Upper lobe of left lung (tissue), 4 donors: ENCODE results near the gene RPRD1B.

Experiments used
- POLR2A ChIP-seq, 4 donors: fragments of 450-650 bp; IDR thresholded peaks; one replicate each; pipeline ENCODE4 v1.5.1; 2016 to 2017; ENCODE audit warnings: antibody characterized with exemption in 4 of 4, mild to moderate bottlenecking in 2 of 4
- TF ChIP-seq, protein P1 (sequence below), 6 experiments: fragments of 450-650 bp in 4 of 6; fragments of 200-600 bp in 2 of 6; sonication (generic) in 2 of 6; IDR thresholded peaks; one replicate each; pipeline ENCODE4 v1.5.1; 2016 to 2019; ENCODE audit warnings: antibody characterized with exemption in 6 of 6

DNA sequence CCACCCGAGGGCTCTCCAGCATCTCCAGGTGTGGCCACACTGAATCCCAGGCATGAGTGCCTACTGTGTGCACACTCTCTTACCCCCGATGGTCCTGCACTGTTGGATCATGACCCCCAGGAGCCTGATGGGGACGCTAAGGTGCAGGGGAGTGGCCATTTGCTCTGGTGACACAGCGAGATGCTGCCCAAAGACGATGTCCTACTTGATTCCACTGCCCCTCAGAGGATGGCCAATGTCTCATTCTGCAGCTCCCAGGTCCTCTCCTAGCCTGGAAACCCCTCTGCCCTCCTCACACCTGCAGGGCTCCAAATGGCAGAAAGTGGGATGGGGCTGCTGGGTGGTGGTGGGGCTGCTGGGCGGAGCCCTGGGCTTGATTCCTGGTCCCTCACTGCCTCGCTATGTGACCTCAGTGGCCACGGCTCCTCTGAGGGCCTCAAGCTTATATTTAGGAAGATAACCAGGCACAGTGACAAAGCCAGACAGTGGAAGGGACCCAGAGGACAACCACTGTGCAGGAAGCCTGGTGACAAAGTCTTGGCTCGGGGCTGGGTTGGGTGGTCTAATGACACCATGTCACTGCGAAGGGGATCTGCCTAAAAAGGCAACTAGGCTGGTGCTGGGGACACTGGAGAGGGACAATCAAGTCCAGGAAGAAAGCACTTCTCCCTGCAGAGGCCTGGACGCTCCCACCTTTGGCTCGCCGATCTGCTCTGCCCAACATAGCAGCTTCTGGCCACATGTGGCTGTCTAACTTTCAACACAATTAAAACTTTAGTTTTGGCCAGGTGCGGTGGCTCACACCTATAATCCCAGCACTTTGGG lies 103.1 kb downstream of the RPRD1B start:
- TF ChIP-seq, protein P1, sequence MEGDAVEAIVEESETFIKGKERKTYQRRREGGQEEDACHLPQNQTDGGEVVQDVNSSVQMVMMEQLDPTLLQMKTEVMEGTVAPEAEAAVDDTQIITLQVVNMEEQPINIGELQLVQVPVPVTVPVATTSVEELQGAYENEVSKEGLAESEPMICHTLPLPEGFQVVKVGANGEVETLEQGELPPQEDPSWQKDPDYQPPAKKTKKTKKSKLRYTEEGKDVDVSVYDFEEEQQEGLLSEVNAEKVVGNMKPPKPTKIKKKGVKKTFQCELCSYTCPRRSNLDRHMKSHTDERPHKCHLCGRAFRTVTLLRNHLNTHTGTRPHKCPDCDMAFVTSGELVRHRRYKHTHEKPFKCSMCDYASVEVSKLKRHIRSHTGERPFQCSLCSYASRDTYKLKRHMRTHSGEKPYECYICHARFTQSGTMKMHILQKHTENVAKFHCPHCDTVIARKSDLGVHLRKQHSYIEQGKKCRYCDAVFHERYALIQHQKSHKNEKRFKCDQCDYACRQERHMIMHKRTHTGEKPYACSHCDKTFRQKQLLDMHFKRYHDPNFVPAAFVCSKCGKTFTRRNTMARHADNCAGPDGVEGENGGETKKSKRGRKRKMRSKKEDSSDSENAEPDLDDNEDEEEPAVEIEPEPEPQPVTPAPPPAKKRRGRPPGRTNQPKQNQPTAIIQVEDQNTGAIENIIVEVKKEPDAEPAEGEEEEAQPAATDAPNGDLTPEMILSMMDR (IDR thresholded peaks at IDR 0.05), result no peak
- no peak for TF ChIP-seq POLR2A (IDR thresholded peaks at IDR 0.05)
